ENCODE measurements around the gene PPP1R16B. TPM values are rescaled to one million over a fixed set of nuclear protein-coding genes. Genes with fewer than 3 reads are reported as not detected.

Gene PPP1R16B
- total RNA-seq, 4 donors from 2014 or later: 1.8 to 11.1 (median 7.0) TPM

DNA sequence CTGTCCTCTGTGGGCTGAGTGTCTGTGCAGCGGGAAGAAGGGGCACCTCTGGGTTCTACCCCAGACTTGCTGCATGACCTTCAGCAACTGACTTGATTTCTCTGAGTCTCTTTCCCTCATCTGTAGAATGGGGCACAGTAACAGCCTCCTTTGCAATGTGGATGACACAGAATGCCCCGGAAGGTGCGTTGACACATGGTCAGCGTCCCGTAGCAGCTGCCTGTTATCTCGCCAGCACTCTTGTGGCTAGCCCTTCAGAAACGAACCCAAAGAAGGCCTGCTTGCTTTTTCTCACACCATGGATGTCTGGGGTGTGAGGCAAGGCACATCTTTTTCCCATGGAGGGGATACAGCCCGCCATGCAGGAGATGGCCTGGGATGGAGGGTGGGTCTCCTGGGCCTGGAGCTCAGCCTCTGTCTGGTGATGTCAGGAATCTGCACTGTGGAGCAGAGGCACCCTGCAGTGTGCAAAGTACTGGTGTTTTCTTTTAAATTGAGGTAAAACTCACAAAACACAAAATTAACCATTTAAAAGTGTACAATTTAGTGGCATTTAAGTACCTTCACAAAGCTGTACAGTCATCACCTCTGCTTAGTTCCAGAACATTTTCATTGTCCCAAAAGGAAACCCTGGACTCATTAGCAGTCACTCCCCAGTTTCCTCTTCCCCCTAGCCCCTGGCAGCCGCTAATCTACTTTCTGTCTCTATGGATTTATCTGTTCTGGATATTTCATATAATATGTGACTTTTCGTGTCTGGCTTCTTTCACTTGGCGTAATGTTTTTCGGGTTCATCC, 61.0 kb downstream of the PPP1R16B start:
- no peaks in the 10 kb centered on the region for H3K36me3 ChIP-seq
- H3K27me3 ChIP-seq: no peaks in the 10 kb centered on the region
- in situ Hi-C loops (cut with MboI; ENCODE audit: low pct_ligation_motif_present in 1 of 4, low pct_unique_long_range_greater_than_20kb in 1 of 4, low sequenced_read_pairs in 3 of 4): no loop called here
- no peaks in the 10 kb centered on the region for H3K9me3 ChIP-seq
- peaks cover 7 to 24% (median 16%) of the 10 kb centered on the region in 4 donors for H3K4me1 ChIP-seq
- no peak overlapping the region for H3K27ac ChIP-seq
- TF ChIP-seq, protein P1, sequence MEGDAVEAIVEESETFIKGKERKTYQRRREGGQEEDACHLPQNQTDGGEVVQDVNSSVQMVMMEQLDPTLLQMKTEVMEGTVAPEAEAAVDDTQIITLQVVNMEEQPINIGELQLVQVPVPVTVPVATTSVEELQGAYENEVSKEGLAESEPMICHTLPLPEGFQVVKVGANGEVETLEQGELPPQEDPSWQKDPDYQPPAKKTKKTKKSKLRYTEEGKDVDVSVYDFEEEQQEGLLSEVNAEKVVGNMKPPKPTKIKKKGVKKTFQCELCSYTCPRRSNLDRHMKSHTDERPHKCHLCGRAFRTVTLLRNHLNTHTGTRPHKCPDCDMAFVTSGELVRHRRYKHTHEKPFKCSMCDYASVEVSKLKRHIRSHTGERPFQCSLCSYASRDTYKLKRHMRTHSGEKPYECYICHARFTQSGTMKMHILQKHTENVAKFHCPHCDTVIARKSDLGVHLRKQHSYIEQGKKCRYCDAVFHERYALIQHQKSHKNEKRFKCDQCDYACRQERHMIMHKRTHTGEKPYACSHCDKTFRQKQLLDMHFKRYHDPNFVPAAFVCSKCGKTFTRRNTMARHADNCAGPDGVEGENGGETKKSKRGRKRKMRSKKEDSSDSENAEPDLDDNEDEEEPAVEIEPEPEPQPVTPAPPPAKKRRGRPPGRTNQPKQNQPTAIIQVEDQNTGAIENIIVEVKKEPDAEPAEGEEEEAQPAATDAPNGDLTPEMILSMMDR (IDR thresholded peaks at IDR 0.05): no peak
- no peak for TF ChIP-seq POLR2AphosphoS5 (IDR thresholded peaks at IDR 0.05)
- no peak for TF ChIP-seq EP300 (IDR thresholded peaks at IDR 0.05; ENCODE audit: low read depth)
- no peak for TF ChIP-seq POLR2A (IDR thresholded peaks at IDR 0.05)
- no peak for DNase-seq
- 85 to 93% methylated on average over 5 to 10 of the region's 12 CpGs for WGBS, 2 donors (ENCODE audit: low coverage in 1 of 2)
- no peak overlapping the region for H3K4me3 ChIP-seq
- intact Hi-C loops (cut with DNase I; ENCODE audit: low total_unique reads): no loop called here

DNA sequence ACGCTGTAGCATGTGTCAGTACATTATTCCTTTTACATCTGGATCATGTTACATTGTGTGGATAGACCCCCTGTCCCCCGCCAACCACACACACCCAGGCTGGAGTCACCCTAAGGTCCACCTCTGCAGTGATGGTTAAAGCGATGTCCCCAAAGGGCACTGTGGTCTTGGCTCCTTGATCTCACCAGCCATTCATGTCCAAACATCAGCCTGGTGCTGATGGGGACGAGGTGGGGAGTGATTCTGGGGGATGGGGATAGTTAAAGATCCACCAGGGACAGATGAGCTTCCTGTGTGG, 61.5 kb downstream of the PPP1R16B start:
- Histone ChIP-seq H3K27me3 (no peaks in the 10 kb centered on the region), H3K27ac (no peak overlapping the region), H3K9me3 (no peaks in the 10 kb centered on the region), H3K4me3 (no peak overlapping the region), H3K4me1 (peaks cover 11 to 30% (median 20%) of the 10 kb centered on the region in 4 donors), H3K36me3 (no peaks in the 10 kb centered on the region)
- TF ChIP-seq, protein P1 (IDR thresholded peaks at IDR 0.05): no peak
- no peak for TF ChIP-seq EP300 (IDR thresholded peaks at IDR 0.05; ENCODE audit: low read depth)
- TF ChIP-seq POLR2AphosphoS5 (IDR thresholded peaks at IDR 0.05): no peak
- TF ChIP-seq POLR2A (IDR thresholded peaks at IDR 0.05): no peak
- no peak for DNase-seq
- intact Hi-C loops (cut with DNase I; ENCODE audit: low total_unique reads): no loop called here
- 75 to 80% methylated on average over 1 to 4 of the region's 4 CpGs for WGBS, 2 donors (ENCODE audit: low coverage in 1 of 2)
- in situ Hi-C loops (cut with MboI; ENCODE audit: low pct_ligation_motif_present in 1 of 4, low pct_unique_long_range_greater_than_20kb in 1 of 4, low sequenced_read_pairs in 3 of 4): no loop called here

DNA sequence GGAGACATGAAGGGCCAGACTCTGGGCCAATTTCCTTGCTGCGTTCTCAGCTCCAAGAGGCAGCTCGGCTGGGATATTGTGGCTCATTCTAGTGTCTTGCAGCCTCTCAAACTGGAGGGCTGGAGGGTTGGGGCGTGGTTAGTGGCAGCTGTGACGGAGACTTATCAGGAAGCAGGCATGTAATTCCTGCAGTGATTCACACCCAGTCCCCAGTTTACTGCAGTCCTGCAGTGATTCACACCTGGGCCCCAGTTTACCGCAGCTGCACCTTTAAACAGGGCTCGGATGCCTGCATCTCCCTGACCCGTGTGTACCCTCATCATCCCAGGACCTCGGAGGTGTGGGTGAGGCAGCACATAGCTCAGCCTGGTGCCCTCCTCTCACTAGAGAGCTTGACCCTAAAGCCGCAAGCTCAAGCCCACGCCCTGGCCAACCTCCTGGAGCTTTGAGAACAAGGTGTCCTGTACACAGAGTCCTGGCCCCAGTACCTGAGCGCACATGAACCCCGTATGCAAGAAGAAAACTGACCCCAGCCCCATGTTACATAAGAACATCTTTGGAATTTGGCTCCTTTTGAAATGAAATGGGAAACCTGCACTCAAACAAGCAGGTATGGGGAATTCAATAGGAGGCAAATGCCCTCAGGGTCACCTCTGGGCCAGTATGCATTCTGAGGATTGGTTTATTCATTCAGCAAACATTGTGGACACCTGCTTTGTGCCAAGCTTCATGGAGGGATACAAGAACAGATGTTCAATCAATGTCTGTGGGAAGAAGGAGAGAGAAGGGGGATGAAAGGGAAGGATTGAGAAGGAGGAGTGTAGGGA, 65.4 kb downstream of the PPP1R16B start:
- H3K36me3 ChIP-seq: no peaks in the 10 kb centered on the region
- peak overlapping the region; percentile 76 to 84 (median 78) for H3K27ac ChIP-seq

More for the DNA sequence above, 65.4 kb downstream of the PPP1R16B start:
- 34% methylated on average over 11 of the region's 12 CpGs; no CpG with 5 or more reads in 1 of the 2 donors for WGBS, 2 donors (ENCODE audit: low coverage in 1 of 2)
- no peaks in the 10 kb centered on the region for H3K27me3 ChIP-seq
- peaks cover 24 to 56% (median 45%) of the 10 kb centered on the region in 4 donors for H3K4me1 ChIP-seq
- intact Hi-C loops (cut with DNase I; ENCODE audit: low total_unique reads): no loop called here
- H3K4me3 ChIP-seq: no peak overlapping the region
- in situ Hi-C loops (cut with MboI; ENCODE audit: low pct_ligation_motif_present in 1 of 4, low pct_unique_long_range_greater_than_20kb in 1 of 4, low sequenced_read_pairs in 3 of 4): loop anchor here in 1 of 4 donors (10.0 kb wide), 1 partner anchor 66 kb away; the partner anchor contains the start of gene PPP1R16B
- TF ChIP-seq EP300 (IDR thresholded peaks at IDR 0.05; ENCODE audit: low read depth): peak; percentile 93
- TF ChIP-seq, protein P1 (IDR thresholded peaks at IDR 0.05): no peak
- peak in 2 of 3 donors; percentile 29 to 72 for TF ChIP-seq POLR2AphosphoS5 (IDR thresholded peaks at IDR 0.05)
- TF ChIP-seq POLR2A (IDR thresholded peaks at IDR 0.05): peak; percentile 57
- H3K9me3 ChIP-seq: no peaks in the 10 kb centered on the region
- peak; percentile 87 for DNase-seq

All from transverse colon (tissue), 4 donors.